PC-9 (cell line): ENCODE results near the gene ATP8B1.

Experiments used
- EZH2 ChIP-seq: fragments of 200-600 bp; sonication (generic); IDR thresholded peaks from 2 replicates; pipeline ENCODE4 v1.8.0; 2017; ENCODE audit warnings: antibody characterized with exemption, low read depth
- TF ChIP-seq, protein P1 (sequence below): fragments of 200-600 bp; sonication (generic); conservative IDR thresholded peaks from 2 replicates; pipeline ENCODE4 v1.6.1; 2017; ENCODE audit warnings: mixed run types, antibody characterized with exemption, mild to moderate bottlenecking, moderate library complexity

GRCh38 chr18:57819671-57820460 is 16.8 kb upstream of the ATP8B1 start:
- TF ChIP-seq, protein P1, sequence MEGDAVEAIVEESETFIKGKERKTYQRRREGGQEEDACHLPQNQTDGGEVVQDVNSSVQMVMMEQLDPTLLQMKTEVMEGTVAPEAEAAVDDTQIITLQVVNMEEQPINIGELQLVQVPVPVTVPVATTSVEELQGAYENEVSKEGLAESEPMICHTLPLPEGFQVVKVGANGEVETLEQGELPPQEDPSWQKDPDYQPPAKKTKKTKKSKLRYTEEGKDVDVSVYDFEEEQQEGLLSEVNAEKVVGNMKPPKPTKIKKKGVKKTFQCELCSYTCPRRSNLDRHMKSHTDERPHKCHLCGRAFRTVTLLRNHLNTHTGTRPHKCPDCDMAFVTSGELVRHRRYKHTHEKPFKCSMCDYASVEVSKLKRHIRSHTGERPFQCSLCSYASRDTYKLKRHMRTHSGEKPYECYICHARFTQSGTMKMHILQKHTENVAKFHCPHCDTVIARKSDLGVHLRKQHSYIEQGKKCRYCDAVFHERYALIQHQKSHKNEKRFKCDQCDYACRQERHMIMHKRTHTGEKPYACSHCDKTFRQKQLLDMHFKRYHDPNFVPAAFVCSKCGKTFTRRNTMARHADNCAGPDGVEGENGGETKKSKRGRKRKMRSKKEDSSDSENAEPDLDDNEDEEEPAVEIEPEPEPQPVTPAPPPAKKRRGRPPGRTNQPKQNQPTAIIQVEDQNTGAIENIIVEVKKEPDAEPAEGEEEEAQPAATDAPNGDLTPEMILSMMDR: no peak
- no peak for TF ChIP-seq EZH2
